HCT116 (cell line): Measurements from ENCODE around the gene MAP4K4. TPM values are rescaled to one million over a fixed set of nuclear protein-coding genes. Genes with fewer than 3 reads are reported as not detected.

Source experiments
- ATAC-seq: fragments of 200-7000 bp; cut with Tn5 transposase; 2 replicates; pipeline ENCODE4 v1.9.1; 2020; ENCODE audit warnings: mild to moderate bottlenecking, moderate library complexity
- BruUV-seq: library from RNA; stranded (reverse); fragments of 400-500 nt; replicated peaks from 2 replicates; lab custom pipeline; 2021; lab: Mats Ljungman, UMichigan
- CTCF ChIA-PET: fragments of 300-600 bp; sonication (Branson Sonifier 250); formaldehyde crosslinking; loops from one replicate; lab custom pipeline; 2021; ENCODE audit warnings: antibody characterized with exemption; lab: Charles Lee
- POLR2A ChIA-PET: fragments of 300-600, 350-600 bp; sonication (Branson Sonifier 250); formaldehyde crosslinking; loops from one replicate; lab custom pipeline; 2021; ENCODE audit warnings: antibody characterized with exemption; lab: Charles Lee
- RAD21 ChIA-PET, 2 experiments: fragments of 300-600 bp; sonication (Branson Sonifier 250); formaldehyde crosslinking; loops; one replicate each; lab custom pipeline; 2023; ENCODE audit warnings: low total read pairs in 2 of 2; ENCODE audit not compliant: uncharacterized antibody in 2 of 2, unreplicated experiment in 2 of 2, low non-redundant PET in 1 of 2; lab: Charles Lee
- DNase-seq: peaks from one replicate; pipeline ENCODE4 v3.0.0-alpha.2; 2010; ENCODE audit warnings: low read depth, low spot score
- H2AFZ ChIP-seq: fragments of 200-600 bp; shearing (Covaris generic), sonication (generic); 2 replicates; pipeline ENCODE4 v1.6.1; 2017; ENCODE audit warnings: low read depth, mixed run types, mixed read lengths, antibody characterized with exemption, low read length; ENCODE audit not compliant: poor library complexity, severe bottlenecking
- H3K27ac ChIP-seq: 2 replicates; pipeline ENCODE4 v1.5.1; 2012; ENCODE audit warnings: low read depth, low read length
- H3K27me3 ChIP-seq: fragments of 200-600 bp; sonication (generic); 2 replicates; pipeline ENCODE4 v1.6.1; 2016; ENCODE audit warnings: mixed run types, low read length, mixed read lengths; ENCODE audit not compliant: insufficient read depth
- H3K36me3 ChIP-seq, 2 experiments: fragments of 200-500 bp in 1 of 2; fragments of 200-600 bp in 1 of 2; sonication (Bioruptor generic) in 1 of 2; sonication (generic) in 1 of 2; 2 replicates each; pipeline versions ENCODE4 v1.5.1 to v1.6.1; 2014 to 2016; ENCODE audit warnings: low read length in 2 of 2, inconsistent platforms in 1 of 2, mixed read lengths in 1 of 2, mixed run types in 1 of 2; ENCODE audit not compliant: insufficient read depth in 2 of 2, control insufficient read depth in 1 of 2
- H3K4me1 ChIP-seq, 2 experiments: fragments of 200-600 bp in 1 of 2; sonication (generic) in 1 of 2; 2 replicates each; pipeline versions ENCODE4 v1.5.1 to v1.6.1; 2012 to 2017; ENCODE audit warnings: low read length in 2 of 2, inconsistent platforms in 1 of 2, mild to moderate bottlenecking in 1 of 2, mixed read lengths in 1 of 2, mixed run types in 1 of 2, moderate library complexity in 1 of 2; ENCODE audit not compliant: insufficient read depth in 2 of 2, control insufficient read depth in 1 of 2
- H3K4me2 ChIP-seq: fragments of 200-600 bp; sonication (generic); 2 replicates; pipeline ENCODE4 v1.6.1; 2017; ENCODE audit warnings: mixed run types, low read length, mixed read lengths
- H3K4me3 ChIP-seq, 2 experiments: fragments of 200-600 bp in 1 of 2; sonication (generic) in 1 of 2; replicated peaks in 1 of 2; 2 replicates each; pipeline ENCODE4 v1.5.1; 2011 to 2016; ENCODE audit warnings: low read length in 2 of 2, control low read depth in 1 of 2, low read depth in 1 of 2, mild to moderate bottlenecking in 1 of 2, mixed read lengths in 1 of 2, mixed run types in 1 of 2
- H3K79me2 ChIP-seq: fragments of 200-600 bp; sonication (generic); 2 replicates; pipeline ENCODE4 v1.6.1; 2017; ENCODE audit warnings: mild to moderate bottlenecking, mixed run types, low read length, moderate library complexity, mixed read lengths; ENCODE audit not compliant: insufficient read depth
- H3K9ac ChIP-seq: fragments of 200-600 bp; sonication (generic); 2 replicates; pipeline ENCODE4 v1.6.1; 2016; ENCODE audit warnings: low read length, mixed read lengths
- H3K9me2 ChIP-seq: fragments of 200-600 bp; sonication (generic), shearing (Covaris generic); 2 replicates; pipeline ENCODE4 v1.6.1; 2017; ENCODE audit warnings: mixed run types, mild to moderate bottlenecking, moderate library complexity; ENCODE audit not compliant: insufficient read depth
- H3K9me3 ChIP-seq, 2 experiments: fragments of 200-500 bp in 1 of 2; fragments of 200-600 bp in 1 of 2; sonication (Bioruptor generic) in 1 of 2; sonication (generic) in 1 of 2; 2 replicates each; pipeline ENCODE4 v1.6.1; 2014 to 2017; ENCODE audit warnings: low read length in 2 of 2, mixed read lengths in 2 of 2, inconsistent platforms in 1 of 2, low read depth in 1 of 2, mild to moderate bottlenecking in 1 of 2, mixed run types in 1 of 2, moderate library complexity in 1 of 2; ENCODE audit not compliant: control insufficient read depth in 1 of 2, insufficient read depth in 1 of 2
- H4K20me1 ChIP-seq: fragments of 200-600 bp; sonication (generic), shearing (Covaris generic); 2 replicates; pipeline ENCODE4 v1.6.1; 2017; ENCODE audit warnings: mixed run types, mild to moderate bottlenecking, moderate library complexity; ENCODE audit not compliant: insufficient read depth
- CBX3 ChIP-seq: IDR thresholded peaks from 2 replicates; pipeline ENCODE4 v1.6.1; 2012; ENCODE audit warnings: low read depth
- CTCF ChIP-seq, 3 experiments: fragments of 200-600 bp in 1 of 3; sonication (generic) in 1 of 3; IDR thresholded peaks in 2 of 3; conservative IDR thresholded peaks in 1 of 3; 2 replicates each; pipeline ENCODE4 v1.5.1; 2012 to 2017; ENCODE audit warnings: low read depth in 2 of 3, low read length in 2 of 3, antibody characterized with exemption in 1 of 3, borderline replicate concordance in 1 of 3, control low read depth in 1 of 3, mild to moderate bottlenecking in 1 of 3, mixed read lengths in 1 of 3, mixed run types in 1 of 3, moderate library complexity in 1 of 3; ENCODE audit not compliant: insufficient read depth in 1 of 3
- EGR1 ChIP-seq: IDR thresholded peaks from 2 replicates; pipeline ENCODE4 v1.6.1; 2012; ENCODE audit warnings: low read depth
- ELF1 ChIP-seq: IDR thresholded peaks from 2 replicates; pipeline ENCODE4 v1.6.1; 2012; ENCODE audit warnings: low read depth, borderline replicate concordance
- RAD21 ChIP-seq: IDR thresholded peaks from 2 replicates; pipeline ENCODE4 v1.6.1; 2012; ENCODE audit warnings: low read depth, mild to moderate bottlenecking
- SP1 ChIP-seq: IDR thresholded peaks from 2 replicates; pipeline ENCODE4 v1.6.1; 2012; ENCODE audit warnings: low read depth
- YY1 ChIP-seq: IDR thresholded peaks from 2 replicates; pipeline ENCODE4 v1.6.1; 2011; ENCODE audit warnings: low read length, low read depth, moderate library complexity, mild to moderate bottlenecking; ENCODE audit not compliant: insufficient replicate concordance; ENCODE audit errors: extremely low read depth
- intact Hi-C: fragments of 100-400 bp; cut with micrococcal nuclease; formaldehyde crosslinking; loops from 2 replicates; pipeline ENCODE4 v1.10.0; 2022
- total RNA-seq: library from RNA; stranded (reverse); gene quantifications from one replicate; pipeline ENCODE4 v1.2.1, GENCODE V29; 2021; ENCODE audit not compliant: unreplicated experiment
- TF ChIP-seq, protein P1 (sequence below): IDR thresholded peaks from 2 replicates; pipeline ENCODE4 v1.6.1; 2012
- TF ChIP-seq, protein P2 (sequence below): IDR thresholded peaks from 2 replicates; pipeline ENCODE4 v1.6.1; 2012; ENCODE audit warnings: low read depth

The MAP4K4 gene
- total RNA-seq, 1 experiment from 2014 or later, result 62.3 TPM

GRCh38 chr2:101811226-101812015 lies 113.9 kb downstream of the MAP4K4 start:
- no TSS peak for BruUV-seq
- H2AFZ ChIP-seq, result no peak overlapping the region
- H3K27ac ChIP-seq, result no peak overlapping the region
- POLR2A ChIA-PET, result no interaction called here
- intact Hi-C loops, result no loop called here
- H3K79me2 ChIP-seq, result peaks cover 81% of the 10 kb centered on the region
- ATAC-seq (no peak), DNase-seq (no peak)
- no peaks in the 10 kb centered on the region for H3K9me3 ChIP-seq
- H3K9me2 ChIP-seq, result no peaks in the 10 kb centered on the region
- H3K36me3 ChIP-seq, result no peaks in the 10 kb centered on the region
- TF ChIP-seq ELF1 (no peak), EGR1 (no peak), CTCF (IDR thresholded peaks at IDR 0.05 in 2 of 3, conservative IDR thresholded peaks at IDR 0.05 in 1 of 3; ENCODE audit: borderline replicate concordance in 1 of 3, insufficient read depth in 1 of 3, low read depth in 2 of 3, low read length in 2 of 3) (no peak), YY1 (no peak), CBX3 (no peak), SP1 (no peak), RAD21 (no peak)
- TF ChIP-seq, protein P1, sequence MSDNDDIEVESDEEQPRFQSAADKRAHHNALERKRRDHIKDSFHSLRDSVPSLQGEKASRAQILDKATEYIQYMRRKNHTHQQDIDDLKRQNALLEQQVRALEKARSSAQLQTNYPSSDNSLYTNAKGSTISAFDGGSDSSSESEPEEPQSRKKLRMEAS, result no peak
- TF ChIP-seq, protein P2, sequence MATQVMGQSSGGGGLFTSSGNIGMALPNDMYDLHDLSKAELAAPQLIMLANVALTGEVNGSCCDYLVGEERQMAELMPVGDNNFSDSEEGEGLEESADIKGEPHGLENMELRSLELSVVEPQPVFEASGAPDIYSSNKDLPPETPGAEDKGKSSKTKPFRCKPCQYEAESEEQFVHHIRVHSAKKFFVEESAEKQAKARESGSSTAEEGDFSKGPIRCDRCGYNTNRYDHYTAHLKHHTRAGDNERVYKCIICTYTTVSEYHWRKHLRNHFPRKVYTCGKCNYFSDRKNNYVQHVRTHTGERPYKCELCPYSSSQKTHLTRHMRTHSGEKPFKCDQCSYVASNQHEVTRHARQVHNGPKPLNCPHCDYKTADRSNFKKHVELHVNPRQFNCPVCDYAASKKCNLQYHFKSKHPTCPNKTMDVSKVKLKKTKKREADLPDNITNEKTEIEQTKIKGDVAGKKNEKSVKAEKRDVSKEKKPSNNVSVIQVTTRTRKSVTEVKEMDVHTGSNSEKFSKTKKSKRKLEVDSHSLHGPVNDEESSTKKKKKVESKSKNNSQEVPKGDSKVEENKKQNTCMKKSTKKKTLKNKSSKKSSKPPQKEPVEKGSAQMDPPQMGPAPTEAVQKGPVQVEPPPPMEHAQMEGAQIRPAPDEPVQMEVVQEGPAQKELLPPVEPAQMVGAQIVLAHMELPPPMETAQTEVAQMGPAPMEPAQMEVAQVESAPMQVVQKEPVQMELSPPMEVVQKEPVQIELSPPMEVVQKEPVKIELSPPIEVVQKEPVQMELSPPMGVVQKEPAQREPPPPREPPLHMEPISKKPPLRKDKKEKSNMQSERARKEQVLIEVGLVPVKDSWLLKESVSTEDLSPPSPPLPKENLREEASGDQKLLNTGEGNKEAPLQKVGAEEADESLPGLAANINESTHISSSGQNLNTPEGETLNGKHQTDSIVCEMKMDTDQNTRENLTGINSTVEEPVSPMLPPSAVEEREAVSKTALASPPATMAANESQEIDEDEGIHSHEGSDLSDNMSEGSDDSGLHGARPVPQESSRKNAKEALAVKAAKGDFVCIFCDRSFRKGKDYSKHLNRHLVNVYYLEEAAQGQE, result no peak
- H3K4me3 ChIP-seq, result no peak overlapping the region
- peaks cover 0 to 9% of the 10 kb centered on the region in 2 experiments; a peak in 2 of 4 replicates for H3K4me1 ChIP-seq
- H3K27me3 ChIP-seq, result no peaks in the 10 kb centered on the region
- H4K20me1 ChIP-seq, result no peaks in the 10 kb centered on the region; the same call in 1 of the 2 replicates
- H3K4me2 ChIP-seq, result no peak overlapping the region
- RAD21 ChIA-PET, result no interaction called here
- CTCF ChIA-PET, result interaction anchor here (1.0 kb wide), 1 partner anchor 20 kb away, joined by 4 read pairs; no protein-coding TSS in a partner anchor
- no peak overlapping the region for H3K9ac ChIP-seq
